Aortic smooth muscle cell (primary cell): Measurements from ENCODE around the gene PRKRA. TPM values are rescaled to one million over a fixed set of nuclear protein-coding genes. Genes with fewer than 3 reads are reported as not detected.

Experiments
- total RNA-seq: library from RNA; depleted of rRNA; stranded (reverse); fragments of >200 nt; gene quantifications from 2 replicates; pipeline ENCODE4 v1.2.3, GENCODE V29; 2014

The PRKRA gene
- 41.3 and 41.5 TPM in 2 replicates for total RNA-seq

DNA sequence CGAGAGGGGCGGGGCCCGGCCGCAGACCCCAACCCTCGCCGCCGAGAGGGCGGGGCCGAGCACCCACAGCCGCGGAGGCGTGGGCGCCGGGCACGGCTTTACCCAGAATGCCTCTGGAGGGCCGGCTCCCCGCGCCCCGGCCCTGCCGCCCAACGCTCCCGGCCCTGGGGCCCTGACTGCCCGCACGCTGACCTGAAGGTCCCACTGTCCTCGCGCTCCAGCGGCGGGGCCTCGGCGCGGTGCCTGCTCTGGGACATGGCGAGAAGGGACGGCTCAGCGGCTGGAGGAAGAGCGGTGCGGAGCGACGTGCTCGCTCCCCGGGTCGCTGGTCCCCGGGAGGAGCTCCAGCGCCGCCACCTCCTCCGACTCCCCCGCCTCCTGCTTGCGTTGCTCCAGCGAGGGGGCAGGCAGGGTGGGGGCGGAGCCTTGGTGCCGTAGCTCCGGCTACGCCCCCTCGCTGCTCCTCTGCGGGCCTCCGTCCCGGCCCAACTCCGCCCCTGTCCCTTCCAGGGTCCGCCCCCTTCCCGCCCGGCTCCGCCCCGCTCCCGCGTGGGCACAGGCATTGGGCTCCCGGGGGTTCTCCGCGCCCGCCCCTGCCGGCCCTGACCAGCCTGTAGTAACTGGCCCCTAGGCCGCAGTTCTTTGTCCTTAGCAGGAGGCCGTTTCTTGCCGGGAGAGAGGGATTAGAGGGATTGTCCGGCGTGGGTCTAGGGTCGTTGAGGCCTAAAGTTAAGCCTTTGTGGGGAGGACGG lies at the start of gene PRKRA, which contains the start of gene PJVK:
PRKRA (minus strand) TSS at position 402 of the 752 bp plus-strand sequence; CDS start at position 257, 145 bp downstream.
PJVK (plus strand) TSS at position 605 of the 752 bp plus-strand sequence. CDS start 2,032 bp downstream, outside the sequence.

DNA sequence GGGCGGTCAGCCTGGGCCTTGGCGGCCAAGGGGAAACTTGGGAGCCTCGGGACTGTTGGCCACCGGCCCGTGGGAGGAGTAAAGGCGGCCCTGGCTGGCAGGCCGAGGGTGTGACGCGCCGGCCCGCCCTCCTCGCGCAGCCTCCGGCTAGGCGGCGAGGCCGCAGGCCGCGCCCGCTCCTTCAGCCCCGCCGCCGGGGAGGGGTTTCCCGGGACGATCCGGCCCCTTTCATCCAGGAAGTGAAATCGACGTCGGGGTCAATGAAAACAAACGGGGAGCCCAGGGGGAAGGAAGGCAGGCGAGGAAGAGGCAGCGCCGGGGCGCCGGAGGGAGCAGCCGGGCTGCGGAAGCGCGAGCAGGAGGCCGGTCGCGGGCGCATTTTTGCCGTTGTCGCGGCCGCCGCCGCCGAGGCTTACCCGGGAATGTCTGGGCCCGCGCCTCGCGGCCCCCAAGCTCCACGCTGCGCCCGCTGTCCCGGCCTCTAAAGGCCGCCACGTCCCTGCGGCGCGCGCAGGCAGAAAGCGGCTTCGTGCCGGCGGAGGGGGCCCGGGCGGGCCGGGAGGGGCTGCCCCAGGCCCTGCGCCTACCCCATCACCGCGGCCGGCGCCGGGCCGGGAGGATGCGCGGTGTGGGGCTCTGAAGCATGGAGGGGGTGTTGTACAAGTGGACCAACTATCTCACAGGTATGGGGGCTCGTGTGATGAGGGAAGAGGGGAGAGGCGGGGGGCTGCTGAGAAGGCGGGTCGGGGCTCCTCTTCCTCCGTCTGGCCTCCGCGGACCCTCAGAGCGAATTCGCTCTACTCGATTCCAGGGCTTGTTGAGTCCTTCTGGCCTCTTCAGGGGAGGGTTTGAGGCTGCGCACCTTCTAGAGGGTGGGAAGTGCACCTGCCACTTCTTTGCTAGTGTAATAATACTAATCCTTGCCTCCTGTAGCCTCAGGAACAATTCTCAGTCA lies 29.5 kb upstream of the PRKRA start, which contains the start of gene PLEKHA3:
PLEKHA3 (plus strand) TSS at position 231 of the 955 bp plus-strand sequence; CDS start at position 644, 413 bp downstream.

DNA sequence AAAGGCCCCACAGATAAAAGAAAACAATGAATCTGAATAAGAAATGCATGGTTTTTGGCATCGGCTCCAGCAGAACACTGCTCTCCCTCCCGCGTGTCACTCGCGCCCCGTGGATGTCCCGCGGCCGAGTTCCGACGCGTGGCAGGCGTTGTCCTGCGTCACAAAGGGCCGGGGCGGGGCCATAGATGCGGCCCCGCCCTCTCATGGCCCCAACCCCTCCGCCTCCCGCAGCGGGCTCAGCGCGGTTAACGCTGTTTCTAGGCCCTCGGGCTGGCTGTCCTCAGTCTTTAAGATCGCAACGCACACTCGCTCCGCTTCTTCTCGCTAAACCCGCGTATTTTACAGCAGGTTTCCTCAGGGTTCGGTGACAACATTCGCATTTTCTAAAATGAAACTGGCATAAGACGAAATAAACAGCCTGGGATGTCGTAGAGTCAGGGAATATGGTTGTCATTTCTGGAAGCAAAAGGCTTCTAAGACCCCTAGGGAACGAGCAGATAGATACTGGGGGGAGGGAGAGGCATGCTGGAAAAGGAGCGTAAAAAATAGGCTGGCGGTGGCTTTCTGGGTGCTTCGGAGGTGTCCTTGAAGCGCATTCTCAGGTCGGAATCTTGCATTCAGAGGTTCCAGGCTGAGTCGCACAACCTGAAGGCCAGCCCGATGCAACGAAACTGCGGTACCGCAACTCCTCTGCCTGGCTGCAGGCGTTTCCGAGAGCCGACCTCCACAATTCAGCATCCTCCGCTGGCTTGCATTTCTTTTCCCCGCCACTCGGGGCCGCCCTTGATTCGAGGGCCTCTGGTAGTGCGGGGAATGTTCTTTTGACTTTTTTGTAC lies 27.7 kb upstream of the PRKRA start, which contains the start of gene FKBP7:
FKBP7 (minus strand) TSS at position 162 of the 836 bp plus-strand sequence; CDS start at position 61, 101 bp downstream.

Other genes starting within 250 kb of the PRKRA start
- gene PJVK, start 203 bp upstream of the PRKRA start, total RNA-seq, result 1.2 and 1.5 TPM in 2 replicates
- 51.4 and 67.8 TPM in 2 replicates for gene FKBP7, start 27.4 kb upstream of the PRKRA start, total RNA-seq
- 8.2 and 8.8 TPM in 2 replicates for gene PLEKHA3, start 29.3 kb upstream of the PRKRA start, total RNA-seq